Measurements from ENCODE around the gene SSPN.

DNA sequence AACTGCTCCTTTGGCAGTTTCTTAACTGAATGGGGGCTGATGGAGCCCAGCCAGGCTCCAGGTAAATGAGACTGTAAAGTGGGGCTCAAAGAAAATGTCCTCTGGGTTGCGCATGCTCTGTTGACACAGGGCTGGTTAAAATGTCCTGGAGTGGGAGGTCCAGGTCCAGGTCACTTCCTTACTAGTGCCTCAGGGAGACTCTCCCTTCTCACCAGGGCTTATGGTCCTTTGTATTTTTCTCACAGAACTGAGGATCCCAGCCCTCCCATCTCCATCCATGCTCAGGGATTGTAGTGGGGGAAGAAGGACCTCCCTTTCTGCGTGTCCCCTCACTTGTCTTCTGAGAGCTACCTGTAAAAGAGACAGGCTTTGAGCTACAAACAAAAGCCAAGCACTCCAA, 77.5 kb downstream of the SSPN start:
- TF ChIP-seq POLR2AphosphoS5 (IDR thresholded peaks at IDR 0.05; ENCODE audit: low read depth, low read length) (no peak), POLR2A (IDR thresholded peaks at IDR 0.05; ENCODE audit: low read depth, low read length) (no peak), TAF1 (IDR thresholded peaks at IDR 0.05; ENCODE audit: borderline replicate concordance, low read depth, low read length) (no peak)

All from GM12892 (cell line).